KMS-11 (cell line): Measurements from ENCODE around the gene CNPY1.

ENCODE experiments used
- H2AFZ ChIP-seq: fragments of 200-600 bp; sonication (generic); 2 replicates; pipeline ENCODE4 v1.6.1; 2016; ENCODE audit warnings: antibody characterized with exemption, mixed run types, low read depth
- H3K27ac ChIP-seq: fragments of 200-600 bp; sonication (generic); 2 replicates; pipeline ENCODE4 v1.6.1; 2016; ENCODE audit warnings: mild to moderate bottlenecking, mixed run types
- H3K27me3 ChIP-seq: fragments of 200-600 bp; sonication (generic); 2 replicates; pipeline ENCODE4 v1.6.1; 2017; ENCODE audit warnings: mild to moderate bottlenecking, low read depth, mixed run types, moderate library complexity; ENCODE audit not compliant: insufficient read depth
- H3K36me3 ChIP-seq: fragments of 200-600 bp; sonication (generic); 2 replicates; pipeline ENCODE4 v1.6.1; 2017; ENCODE audit warnings: mild to moderate bottlenecking, mixed run types; ENCODE audit not compliant: insufficient read depth
- H3K4me1 ChIP-seq: fragments of 200-600 bp; sonication (generic); 2 replicates; pipeline ENCODE4 v1.6.1; 2016; ENCODE audit warnings: mild to moderate bottlenecking, low read depth, mixed run types; ENCODE audit not compliant: poor library complexity, severe bottlenecking
- H3K4me2 ChIP-seq: fragments of 200-600 bp; sonication (generic); 2 replicates; pipeline ENCODE4 v1.7.0; 2016; ENCODE audit warnings: mild to moderate bottlenecking, mixed run types
- H3K4me3 ChIP-seq: fragments of 200-600 bp; sonication (generic); IDR thresholded peaks from 2 replicates; pipeline ENCODE4 v1.6.1; 2017; ENCODE audit warnings: low read depth, low read length, mixed read lengths; ENCODE audit not compliant: insufficient read depth
- H3K79me2 ChIP-seq: fragments of 200-600 bp; sonication (generic); 2 replicates; pipeline ENCODE4 v1.6.1; 2016; ENCODE audit warnings: low read depth, mixed run types; ENCODE audit not compliant: insufficient read depth
- H3K9ac ChIP-seq: fragments of 200-600 bp; sonication (generic); 2 replicates; pipeline ENCODE4 v1.6.1; 2016; ENCODE audit warnings: mild to moderate bottlenecking, mixed run types
- H4K20me1 ChIP-seq: fragments of 200-600 bp; sonication (generic); 2 replicates; pipeline ENCODE4 v1.6.1; 2016; ENCODE audit warnings: mild to moderate bottlenecking, mixed run types; ENCODE audit not compliant: insufficient read depth
- CTCF ChIP-seq: fragments of 200-600 bp; sonication (generic); conservative IDR thresholded peaks from 2 replicates; pipeline ENCODE4 v1.6.1; 2017; ENCODE audit warnings: low read depth, mild to moderate bottlenecking, antibody characterized with exemption, low read length, moderate library complexity, mixed read lengths

CNPY1 gene

GRCh38 chr7:155540553-155540952, 5.8 kb downstream of the CNPY1 start:
- Histone ChIP-seq H4K20me1 (no peaks in the 10 kb centered on the region), H3K79me2 (no peaks in the 10 kb centered on the region), H3K4me2 (no peak overlapping the region), H3K4me1 (no peaks in the 10 kb centered on the region), H3K9ac (no peak overlapping the region), H3K27me3 (peaks cover 69% of the 10 kb centered on the region), H2AFZ (no peak overlapping the region; the same call in 1 of the 2 replicates), H3K27ac (no peak overlapping the region), H3K36me3 (no peaks in the 10 kb centered on the region), H3K4me3 (no peak overlapping the region)
- TF ChIP-seq CTCF, result no peak

DNA sequence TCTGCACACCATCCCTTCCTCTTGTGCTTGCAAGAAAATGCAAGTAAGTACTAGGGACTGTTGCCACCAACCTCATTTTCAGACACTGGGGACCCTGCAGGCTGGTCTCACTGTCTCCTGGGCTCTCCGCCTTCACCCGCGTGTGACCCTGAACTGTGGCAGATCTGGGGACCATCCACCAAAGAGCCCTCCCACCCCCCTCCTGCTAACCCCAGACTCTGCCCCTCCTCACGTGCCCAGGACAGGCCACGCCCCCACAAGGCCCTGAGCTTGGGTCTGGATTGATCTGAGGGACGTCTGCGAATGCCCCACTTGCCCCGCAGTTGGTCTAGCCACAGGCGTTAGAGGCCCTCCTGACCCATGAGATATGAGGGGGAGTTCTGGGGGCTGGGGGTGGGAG, 8.1 kb downstream of the CNPY1 start:
- no peak for TF ChIP-seq CTCF
- H2AFZ ChIP-seq, result no peak overlapping the region
- H3K4me1 ChIP-seq, result no peaks in the 10 kb centered on the region
- peaks cover 67% of the 10 kb centered on the region for H3K27me3 ChIP-seq
- no peak overlapping the region for H3K9ac ChIP-seq
- H4K20me1 ChIP-seq, result no peaks in the 10 kb centered on the region
- H3K36me3 ChIP-seq, result no peaks in the 10 kb centered on the region
- H3K27ac ChIP-seq, result no peak overlapping the region
- no peaks in the 10 kb centered on the region for H3K79me2 ChIP-seq
- no peak overlapping the region for H3K4me3 ChIP-seq
- no peak overlapping the region for H3K4me2 ChIP-seq

DNA sequence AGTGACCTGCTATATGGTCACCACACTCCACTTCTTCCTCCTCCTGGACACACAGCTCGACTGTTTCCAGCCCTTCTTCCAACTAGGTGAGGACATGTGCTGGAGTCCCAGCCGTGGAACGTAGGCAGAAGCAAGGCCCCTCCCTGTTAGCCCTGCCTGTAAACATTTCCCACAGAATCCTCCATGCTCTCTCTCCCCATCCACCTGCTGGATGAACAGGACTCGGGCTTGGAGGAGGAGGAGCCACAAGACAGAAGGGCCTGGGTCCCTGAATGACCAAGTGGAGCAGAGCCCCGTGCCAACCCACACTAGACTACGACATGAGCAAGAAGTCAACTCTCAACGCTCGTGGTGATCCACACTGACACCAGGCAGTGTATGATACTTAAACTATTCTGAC, 9.9 kb downstream of the CNPY1 start:
- TF ChIP-seq CTCF, result no peak
- Histone ChIP-seq H3K27me3 (peaks cover 76% of the 10 kb centered on the region), H3K36me3 (no peaks in the 10 kb centered on the region)

DNA sequence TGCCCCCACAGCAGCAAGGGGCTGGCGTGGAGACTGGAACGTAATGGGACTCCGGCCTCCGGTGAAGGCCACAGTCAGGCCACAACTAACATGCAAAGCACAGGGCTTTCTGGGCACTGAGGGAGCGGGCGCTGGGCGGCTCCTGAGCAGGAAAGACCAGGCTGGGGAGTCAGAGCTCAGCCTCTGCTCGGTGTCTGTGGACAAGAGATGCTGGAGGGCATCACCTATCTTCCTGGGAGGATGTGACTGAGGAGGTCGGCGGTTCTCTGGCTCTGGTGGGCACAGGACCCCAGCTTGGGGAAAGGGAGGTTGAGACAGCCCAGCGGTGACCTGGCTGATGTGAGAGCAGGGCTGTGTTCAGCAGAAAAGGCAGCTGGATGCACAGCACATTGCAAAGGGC, 11.7 kb downstream of the CNPY1 start:
- H4K20me1 ChIP-seq, result no peaks in the 10 kb centered on the region
- H3K4me2 ChIP-seq, result no peak overlapping the region
- no peaks in the 10 kb centered on the region for H3K79me2 ChIP-seq
- H3K36me3 ChIP-seq, result no peaks in the 10 kb centered on the region
- no peak overlapping the region for H2AFZ ChIP-seq
- no peak for TF ChIP-seq CTCF
- no peaks in the 10 kb centered on the region for H3K4me1 ChIP-seq
- no peak overlapping the region for H3K9ac ChIP-seq
- H3K27me3 ChIP-seq, result peaks cover 74% of the 10 kb centered on the region; the same call in 1 of the 2 replicates
- no peak overlapping the region for H3K27ac ChIP-seq
- H3K4me3 ChIP-seq, result no peak overlapping the region

More for the DNA sequence above, 9.9 kb downstream of the CNPY1 start:
- no peak overlapping the region for H3K27ac ChIP-seq
- H3K79me2 ChIP-seq, result no peaks in the 10 kb centered on the region
- H4K20me1 ChIP-seq, result no peaks in the 10 kb centered on the region
- H3K4me1 ChIP-seq, result no peaks in the 10 kb centered on the region
- no peak overlapping the region for H2AFZ ChIP-seq
- no peak overlapping the region for H3K4me2 ChIP-seq
- no peak overlapping the region for H3K9ac ChIP-seq
- no peak overlapping the region for H3K4me3 ChIP-seq
